Activated naive CD8-positive, alpha-beta T cell treated with anti-CD3 and anti-CD28 coated beads, Interleukin-2, amount 50 U/mL, for 16 hours (primary cell): ENCODE measurements around the gene MKNK1.

Experiments used
- DNase-seq: peaks from one replicate; pipeline ENCODE4 v3.0.0-alpha.2; 2020; ENCODE audit warnings: low read depth, low spot score

MKNK1 gene

DNA sequence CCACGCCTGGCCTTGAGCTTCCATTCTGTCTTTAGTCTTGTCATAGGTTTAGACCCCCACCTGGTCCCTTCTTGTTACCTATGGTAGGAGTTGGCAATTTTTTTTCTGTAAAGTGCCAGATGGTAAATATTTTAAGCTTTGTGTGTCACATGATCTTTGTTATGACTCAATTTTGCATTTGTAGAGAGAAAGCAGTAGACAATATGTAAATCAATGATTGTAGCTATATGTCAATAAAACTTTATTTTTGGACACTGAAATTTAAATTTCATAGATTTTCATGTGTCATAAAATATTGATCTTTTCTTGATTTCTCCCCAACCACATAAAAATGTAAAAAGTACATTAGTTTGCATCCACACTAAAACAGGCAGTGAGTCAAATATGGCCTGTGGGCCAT lies 8.0 kb downstream of the MKNK1 start:
- no peak for DNase-seq

DNA sequence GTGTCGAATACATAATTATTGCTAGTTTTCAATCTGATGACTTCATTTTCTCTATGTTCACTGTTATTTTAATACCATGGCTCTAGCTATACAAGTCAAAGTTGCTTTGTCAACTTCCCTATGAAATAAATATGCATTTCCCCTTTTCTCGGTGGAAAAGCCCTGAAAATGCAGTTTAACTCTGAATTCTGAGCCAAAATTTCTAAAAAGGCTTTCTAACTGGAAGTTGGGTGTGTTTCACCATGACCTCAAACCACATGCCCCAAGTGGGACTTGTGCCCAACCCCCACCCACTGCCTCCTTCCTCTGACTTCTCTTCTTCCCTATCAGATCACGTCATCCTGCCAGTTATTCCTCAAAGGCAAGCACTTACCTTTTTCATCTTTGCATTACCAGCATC lies 8.9 kb downstream of the MKNK1 start:
- no peak for DNase-seq

DNA sequence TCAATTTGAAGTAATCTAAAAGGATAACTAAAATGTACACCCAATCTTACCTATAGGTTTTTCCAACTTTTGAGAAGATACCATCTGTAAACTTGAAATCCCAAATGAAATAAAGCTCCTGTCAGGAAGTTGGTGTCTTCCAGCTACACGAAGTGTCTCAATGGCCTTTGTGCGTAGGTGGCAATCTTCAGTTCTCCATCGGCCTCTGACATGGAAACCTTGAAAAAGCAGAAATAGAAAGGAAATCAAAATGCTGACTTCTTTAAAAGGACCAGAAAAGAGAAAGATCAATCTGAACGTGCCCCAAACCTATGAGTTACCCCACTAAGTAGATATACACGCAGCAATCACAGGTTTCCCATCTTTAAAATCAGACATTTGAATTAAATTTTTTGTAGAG lies 10.0 kb downstream of the MKNK1 start:
- DNase-seq: no peak

DNA sequence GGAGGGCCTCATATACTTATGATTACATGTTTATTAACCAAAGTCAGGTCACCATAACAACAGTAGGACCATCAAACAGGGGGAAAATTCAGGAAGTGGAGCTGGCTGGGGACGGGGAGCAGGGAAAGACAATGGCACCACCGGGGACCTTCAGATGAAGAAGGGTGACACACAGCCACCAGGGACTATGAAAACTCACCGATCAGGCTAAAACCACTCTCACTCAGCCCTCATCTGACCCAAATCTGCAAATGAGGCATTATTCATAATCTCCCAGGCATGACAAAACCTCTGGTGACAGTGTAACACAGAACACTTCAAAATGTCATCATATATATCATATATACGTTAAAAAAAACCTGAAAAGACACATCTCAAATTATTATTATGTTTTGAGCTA lies 11.2 kb downstream of the MKNK1 start:
- no peak for DNase-seq

DNA sequence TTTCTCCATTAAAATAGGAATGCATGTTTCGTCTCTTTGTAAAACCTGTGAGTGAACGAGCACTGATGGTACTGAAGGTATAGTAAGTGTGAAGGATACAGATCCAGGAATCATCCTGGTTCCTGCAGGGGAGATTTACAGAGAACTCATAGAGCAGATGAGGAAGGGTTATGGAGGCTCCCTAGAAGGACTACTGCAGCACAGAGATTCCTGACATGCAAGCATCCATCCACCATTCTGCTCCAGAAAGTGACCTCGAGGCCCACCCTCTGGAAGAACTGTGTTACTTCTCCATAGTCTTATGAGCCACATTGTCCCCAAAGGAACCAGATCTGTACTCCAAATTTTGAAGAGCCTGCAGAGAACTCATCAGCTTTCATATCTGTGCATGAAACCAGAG lies 14.5 kb downstream of the MKNK1 start:
- DNase-seq: no peak

DNA sequence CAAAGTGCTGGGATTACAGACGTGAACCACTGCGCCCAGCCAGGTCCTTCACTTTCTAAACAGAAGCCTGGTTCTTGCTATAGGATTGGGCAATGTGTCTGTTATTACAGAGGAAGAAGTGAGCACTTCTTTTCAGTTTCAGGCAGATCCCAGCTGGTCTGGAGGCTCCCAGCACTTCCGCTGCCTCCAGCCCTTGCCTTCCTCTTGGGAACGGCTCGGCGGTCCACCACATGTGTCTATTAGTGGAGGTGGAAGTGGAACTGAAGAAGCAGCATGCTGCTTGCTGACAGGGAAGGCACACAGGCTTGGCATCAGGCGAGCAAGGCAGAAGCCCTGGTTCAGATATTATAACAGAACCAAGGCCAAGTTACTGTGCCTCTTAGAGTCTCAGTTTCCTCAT lies 17.0 kb downstream of the MKNK1 start:
- no peak for DNase-seq

DNA sequence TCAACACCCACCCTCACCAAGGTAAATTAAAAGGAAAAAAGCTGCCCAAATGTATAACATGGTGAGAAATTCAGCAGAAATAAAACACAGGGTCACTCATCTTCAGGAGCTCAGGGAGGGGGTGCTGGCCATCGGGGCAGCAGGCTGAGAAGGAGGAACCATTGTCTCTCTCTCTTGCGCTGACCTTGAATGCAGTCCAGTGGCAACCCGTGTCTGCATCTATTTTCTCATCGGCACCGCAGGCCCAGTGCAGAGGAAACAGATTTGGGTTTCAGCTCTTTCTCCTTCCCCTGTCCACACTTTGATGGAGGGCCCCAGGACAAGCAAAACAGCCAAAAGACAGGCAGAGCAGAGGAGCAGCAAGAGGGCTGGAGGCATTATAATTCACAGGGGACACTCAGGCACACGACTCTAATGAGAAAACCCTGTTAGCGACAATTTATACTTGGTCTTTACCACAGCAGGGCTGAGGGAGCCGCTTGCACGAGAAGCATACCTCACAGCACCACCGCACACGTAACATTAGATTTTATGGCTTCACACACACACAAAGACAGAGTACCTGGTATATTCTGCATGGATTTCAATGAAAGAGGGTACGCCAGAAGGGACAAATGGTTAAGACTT lies 18.6 kb downstream of the MKNK1 start:
- DNase-seq: no peak

DNA sequence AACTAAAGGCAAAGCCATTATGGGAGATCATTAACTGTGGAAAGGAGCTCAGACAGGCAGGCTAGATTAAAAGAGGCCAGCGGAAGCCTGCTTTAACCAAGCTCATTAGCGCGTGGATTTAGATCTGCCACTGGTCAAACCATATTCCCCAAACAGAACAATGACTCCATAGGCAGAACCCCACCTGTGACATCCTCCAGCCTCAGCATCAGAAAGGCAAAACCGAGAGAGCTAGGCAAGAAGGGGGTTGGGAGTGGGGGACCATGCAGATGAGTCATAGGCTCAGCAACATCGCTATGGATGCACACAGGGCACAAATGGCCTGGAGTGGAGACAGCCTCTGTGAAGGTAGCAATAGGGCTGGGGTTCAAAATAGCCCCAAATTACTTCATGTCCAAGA lies 20.6 kb downstream of the MKNK1 start:
- no peak for DNase-seq

DNA sequence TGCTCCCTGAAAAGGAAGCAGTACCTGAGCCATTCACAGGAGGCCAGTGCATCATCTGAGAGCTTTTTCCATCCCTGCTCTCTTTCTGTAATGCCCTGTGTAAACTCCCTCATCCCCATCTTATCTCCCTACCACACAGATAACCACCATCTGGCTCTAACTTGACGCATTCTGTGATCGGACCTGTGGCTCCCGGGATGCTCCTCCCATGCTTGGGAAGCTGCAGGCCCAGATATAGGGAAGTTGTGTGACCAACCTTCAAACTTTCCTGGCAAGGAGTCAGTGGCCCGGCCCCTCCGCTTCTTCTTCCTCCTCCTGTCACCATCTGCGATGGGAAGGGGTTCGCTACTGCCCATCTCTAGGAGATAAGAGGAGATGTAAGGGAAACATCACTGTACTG lies 21.1 kb downstream of the MKNK1 start:
- DNase-seq: no peak

DNA sequence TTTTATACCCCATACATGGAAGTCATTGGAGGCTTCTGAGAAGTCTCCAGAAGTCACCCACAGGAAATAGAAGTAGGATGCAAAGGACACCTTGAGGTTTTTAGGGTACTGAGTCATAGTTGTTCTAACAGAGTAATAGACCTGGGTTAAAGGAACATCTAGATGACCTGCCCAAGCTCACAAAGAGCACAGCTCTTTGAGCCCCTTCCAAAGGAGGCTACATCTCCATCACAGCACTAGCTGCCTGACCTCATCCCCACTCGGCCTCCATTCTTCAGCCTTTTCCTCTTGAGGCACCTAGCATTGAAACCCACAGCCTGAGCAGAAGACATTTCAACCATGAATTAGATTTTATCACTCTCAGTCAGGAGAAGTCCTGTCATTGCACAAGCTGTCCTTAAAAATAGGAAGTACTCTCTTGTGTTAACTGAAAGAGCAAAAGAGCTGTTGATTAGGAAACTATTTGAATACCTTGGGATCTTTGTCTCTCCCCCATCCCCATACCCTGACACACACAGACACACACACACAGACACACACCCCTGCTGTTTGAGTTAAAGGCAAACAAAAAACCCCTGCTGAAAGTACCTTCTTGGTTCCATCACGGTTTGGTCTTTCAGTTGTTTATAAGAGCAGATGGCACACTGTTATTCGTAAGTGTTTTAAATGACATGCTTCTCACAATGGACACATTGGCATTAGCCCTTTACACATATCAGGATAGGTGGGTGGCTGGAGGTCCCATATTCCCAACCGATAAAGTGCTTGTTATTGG lies 22.2 kb downstream of the MKNK1 start:
- DNase-seq: no peak

DNA sequence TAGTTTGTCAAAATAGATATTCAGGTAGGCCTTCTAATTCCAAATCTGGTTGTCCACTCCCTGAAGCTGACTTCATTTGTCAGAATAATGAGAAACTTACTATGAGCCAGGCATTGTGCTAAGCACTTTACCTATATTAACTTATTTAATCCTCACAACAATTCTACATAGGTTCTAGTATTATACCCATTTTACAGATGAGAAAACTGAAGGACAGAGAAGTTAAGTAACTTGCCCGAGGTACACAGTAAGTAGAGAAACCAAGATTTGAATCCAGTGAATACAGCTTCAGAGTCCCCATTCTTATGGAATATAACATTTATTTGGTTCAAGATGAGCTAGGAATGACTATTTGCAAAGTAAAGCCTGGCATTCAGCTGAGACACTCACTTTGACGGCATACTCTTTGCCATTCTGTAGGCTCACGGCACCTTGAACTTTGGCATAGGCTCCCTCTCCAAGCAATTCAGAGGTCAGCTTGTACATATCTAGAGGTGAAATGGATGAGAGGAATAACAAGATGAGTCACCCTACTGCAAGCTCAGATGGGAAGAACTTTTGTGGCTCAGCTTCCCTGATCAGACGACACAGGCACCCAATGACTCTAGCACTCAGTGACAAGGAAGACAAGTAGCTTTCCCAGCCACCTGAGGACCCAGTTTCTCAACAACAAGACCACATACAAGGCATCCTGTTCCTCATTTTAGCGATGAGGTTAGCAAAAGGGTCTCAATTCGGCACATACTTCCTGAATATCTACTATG lies 23.7 kb downstream of the MKNK1 start:
- DNase-seq: no peak

DNA sequence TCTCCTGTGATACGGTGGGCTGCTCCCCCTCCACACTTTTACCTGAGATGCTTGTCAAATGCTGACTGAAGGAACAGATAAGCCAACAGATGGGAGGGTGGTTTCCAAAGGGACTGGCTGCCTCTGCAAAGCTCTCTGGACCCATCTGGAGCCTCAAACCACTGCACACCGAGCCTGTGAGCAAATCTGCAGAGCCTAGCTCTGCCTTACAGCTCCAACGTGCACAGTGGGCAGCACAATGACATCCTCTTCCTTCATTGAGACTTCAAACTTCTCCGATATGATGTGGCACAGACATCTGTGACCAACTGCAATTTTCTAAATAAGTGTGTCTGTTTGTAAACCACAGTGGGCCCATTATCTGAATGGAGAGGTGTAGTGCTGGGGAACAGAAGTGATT lies 26.4 kb downstream of the MKNK1 start:
- no peak for DNase-seq

DNA sequence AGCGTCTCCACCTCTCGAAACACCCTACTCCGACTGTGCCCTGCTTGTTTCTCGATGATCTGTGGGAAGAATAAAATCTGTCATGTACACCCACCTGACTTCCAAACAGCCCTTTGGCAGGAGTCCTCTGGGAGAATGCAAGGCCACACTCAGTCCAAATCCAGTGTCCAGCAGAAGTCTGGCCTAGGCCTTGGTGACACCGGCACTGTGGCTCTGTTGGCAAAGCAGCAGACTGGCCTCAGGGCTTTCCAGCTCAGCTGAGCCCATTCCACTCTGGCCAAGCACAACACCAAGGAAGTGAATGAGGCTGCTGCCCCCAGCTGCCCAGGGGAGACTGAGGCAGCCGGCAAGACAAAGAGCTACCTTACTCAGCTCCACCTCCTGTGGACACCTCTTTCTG lies 27.5 kb downstream of the MKNK1 start:
- no peak for DNase-seq

DNA sequence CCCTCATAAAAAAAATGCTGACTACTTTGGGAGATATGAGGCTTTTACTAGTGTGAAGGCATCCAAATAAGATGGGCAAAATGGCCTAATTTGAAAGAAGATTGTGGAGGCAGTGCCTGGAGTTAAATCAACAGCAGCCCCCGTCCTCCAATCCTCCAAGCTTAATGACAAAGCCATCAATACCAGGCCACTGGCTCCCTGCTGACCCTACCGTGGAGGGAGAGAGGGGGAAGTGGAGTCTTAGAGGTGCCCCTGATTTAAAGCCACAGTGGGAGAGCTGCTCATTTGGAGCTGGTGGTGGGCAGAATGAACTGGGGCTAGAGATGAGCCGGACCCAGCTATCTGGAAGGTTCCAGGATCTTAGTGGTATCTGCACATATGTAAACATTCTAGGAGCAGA lies 28.3 kb downstream of the MKNK1 start:
- no peak for DNase-seq

DNA sequence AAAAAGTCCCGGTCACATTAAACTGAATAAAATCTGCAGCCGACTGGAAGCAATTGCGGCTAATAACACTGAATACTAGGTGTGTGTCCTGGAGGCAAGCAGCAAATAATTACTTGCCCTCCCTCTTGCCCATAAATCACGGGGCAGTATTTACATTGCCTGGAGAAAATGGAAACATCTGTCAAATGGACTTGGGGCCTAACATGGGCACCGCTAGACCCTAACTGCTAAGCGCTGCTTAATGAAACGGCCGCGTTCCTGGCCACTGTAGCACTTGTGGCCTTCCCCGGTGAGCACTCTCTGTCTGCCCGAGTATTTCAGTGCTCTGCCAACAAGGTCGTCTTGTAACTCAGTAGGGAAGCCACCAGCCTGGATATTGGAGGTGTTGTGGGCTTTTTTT lies 28.8 kb downstream of the MKNK1 start:
- DNase-seq: no peak

DNA sequence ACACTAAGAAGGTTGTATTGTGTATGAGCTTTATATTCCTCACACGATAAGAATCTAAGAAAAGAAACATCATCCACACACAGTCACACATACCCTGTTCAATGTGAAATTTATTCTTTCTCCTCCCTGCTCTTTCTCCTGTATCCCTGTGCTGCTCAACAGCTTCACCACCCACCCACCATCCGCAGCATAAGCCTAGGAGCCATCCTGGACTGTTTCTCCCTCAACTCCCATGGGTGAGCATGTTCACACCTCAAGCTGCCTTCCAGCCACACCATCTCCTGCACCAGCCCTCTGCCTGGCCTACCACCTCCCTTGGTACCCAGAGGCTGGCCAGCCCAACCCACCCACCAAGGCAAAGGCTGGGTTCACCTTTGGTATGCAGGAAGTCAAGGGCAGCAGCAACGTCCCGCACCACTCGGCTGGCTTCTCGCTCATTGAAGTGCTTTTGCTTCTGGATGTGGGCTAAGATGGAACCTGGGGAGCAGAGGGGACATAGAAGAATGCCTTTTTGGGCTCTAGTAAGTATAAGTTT lies 32.3 kb downstream of the MKNK1 start:
- no peak for DNase-seq

DNA sequence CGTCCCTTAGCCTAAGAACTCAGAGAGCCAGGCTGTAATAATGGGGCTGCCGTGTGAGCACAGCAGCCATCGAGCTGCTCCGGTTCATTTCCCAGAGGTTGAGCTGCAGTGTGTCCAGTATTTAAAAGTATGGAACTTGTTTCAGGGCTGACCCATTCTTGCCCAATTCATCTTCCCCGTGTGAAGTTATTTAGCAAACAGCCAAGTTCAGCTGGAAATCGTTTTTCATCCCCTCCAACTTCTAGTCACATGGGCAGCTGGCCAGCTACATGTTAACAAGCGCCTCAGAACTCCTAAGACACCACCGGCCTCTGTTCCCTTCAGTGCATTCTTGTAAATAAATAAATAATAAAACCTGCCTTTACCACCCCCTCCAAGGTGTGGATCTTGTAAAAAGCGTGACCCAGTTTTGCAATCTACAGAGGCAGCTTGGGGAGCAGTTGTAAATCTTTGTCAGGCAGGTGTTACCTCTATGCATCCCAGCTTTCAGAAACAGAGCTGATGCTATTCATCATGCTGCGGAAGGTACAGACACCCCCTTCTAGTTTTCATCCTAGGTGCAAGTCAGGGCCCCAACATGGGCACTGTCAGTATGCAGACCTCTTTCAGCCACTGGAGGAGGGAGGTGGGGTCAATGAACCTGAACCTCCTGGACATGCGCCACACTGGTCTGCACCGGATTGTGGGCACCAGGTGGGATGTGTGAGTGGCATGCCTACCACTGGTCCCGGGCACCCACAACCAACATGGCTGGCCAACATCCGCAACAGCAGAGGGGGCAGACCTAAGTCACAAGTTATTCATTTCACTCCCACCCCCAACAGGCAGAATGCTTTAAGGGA lies 34.0 kb downstream of the MKNK1 start:
- DNase-seq: no peak

DNA sequence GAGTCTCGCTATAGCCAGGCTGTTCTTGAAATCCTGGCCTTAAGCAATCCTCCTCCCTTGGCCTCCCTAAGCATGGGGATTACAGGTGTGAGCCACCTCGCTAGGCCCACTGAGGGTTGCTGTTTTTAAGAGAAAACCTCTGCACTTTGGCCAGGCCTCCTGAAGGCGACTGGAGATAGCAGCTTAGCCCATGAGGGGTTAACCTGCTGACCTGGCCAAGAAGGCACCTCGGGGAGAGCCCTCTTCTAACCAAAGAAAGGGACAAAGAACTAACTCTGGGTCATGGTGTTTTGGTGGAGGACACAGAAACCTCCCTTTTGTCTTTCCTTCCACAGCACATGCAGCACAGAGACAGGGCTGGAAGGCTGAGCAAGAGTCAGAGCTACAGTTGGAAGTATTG lies 35.0 kb downstream of the MKNK1 start:
- no peak for DNase-seq

DNA sequence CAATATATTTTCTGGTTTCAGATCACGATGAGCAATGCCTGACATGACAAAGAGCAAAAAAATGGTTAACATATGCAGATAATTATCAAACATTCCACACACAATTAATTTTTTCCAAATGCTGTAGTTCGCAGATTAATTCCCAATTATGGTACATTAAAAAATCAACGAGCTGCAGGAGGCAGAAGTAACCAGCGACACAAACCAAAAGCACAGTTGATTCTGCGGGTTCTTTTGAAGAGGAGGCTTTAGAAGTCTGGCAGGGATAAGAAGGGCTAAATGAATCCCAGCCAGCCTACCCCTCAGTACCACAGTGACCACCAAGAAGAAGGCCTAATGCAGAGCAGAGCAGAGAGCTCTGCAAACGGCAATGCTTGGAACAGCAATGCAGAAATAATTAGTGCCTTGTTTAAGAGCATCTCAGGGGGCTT lies 35.6 kb downstream of the MKNK1 start:
- DNase-seq: no peak

DNA sequence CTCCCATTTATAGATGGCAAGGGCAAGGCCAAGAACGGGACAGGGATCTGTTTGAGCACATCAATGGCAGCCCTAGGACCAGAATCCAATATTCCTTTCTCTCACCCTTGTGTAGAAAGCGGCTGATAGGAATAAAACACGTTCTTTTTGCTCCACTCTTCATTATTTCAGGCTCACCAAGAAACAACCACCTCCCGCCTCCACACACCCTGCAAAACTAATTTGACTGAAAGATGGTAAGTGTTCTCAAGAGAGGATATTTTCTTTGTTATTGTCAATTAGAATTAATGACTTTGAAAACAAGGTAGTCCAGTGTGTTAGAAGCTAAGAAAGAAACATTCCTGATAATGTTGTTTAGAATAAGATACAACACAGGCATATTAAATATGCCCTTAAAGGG lies 40.7 kb downstream of the MKNK1 start:
- no peak for DNase-seq

DNA sequence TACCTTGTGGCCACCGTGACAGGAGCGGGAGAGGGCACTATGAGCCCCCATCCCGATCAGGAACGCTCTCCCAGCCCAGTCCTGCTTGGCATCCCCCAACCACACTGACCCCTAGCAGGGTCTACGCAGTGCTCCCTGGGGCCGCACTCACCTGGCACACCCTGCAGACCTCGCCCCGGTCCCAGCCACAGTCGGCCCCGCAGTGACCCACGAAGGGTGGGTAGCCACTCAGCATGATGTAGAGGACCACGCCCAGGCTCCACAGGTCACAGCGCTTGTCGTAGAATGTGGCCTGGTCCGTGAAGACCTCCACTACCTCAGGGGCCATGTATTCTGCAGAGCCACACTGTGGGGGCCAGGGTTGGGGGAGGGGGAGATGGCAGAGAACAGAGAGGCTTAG lies 41.6 kb downstream of the MKNK1 start:
- DNase-seq: no peak

DNA sequence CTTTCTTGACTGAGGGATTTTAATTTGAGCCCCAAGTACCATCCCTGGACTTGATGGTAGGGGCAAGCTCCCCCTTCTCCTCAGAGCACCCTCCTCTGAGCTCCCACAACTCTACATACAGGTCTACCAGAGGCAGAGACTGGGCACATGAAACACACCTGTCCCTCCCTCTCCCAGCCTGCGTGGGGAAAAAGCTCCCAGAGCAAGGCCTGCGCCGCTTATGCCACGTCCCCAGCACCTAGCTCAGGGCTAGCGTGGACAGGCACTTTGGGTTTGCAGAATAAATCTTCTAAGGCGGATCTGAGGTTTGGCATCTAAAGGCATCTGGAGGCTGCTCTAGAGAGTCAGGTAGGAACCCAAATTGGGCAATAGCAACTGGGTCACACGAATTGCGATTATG lies 45.1 kb downstream of the MKNK1 start:
- no peak for DNase-seq
